Natural killer cell (primary cell): ENCODE measurements around the gene ZNF618. TPM values are rescaled to one million over a fixed set of nuclear protein-coding genes. Genes with fewer than 3 reads are reported as not detected.

Experiments used
- ATAC-seq, 3 donors: fragments of 150-1000 bp in 2 of 3; fragments of 200-7000 bp in 1 of 3; cut with Tn5 transposase; 1 replicate in 1 of 3; 2 replicates in 2 of 3; pipeline ENCODE4 v1.10.0; 2021; ENCODE audit warnings: mild to moderate bottlenecking in 2 of 3, moderate library complexity in 2 of 3
- DNase-seq, 2 donors: peaks; one replicate each; pipeline versions ENCODE4 v3.0.0 to v3.0.0-alpha.2; 2013 to 2021; ENCODE audit warnings: mixed read lengths in 1 of 2
- H3K27ac ChIP-seq: one replicate; pipeline ENCODE4 v1.5.1; 2013; ENCODE audit warnings: mild to moderate bottlenecking, low read length
- H3K27me3 ChIP-seq: one replicate; pipeline ENCODE4 v1.6.1; 2013; ENCODE audit warnings: low read length; ENCODE audit not compliant: control insufficient read depth, insufficient read depth
- H3K36me3 ChIP-seq: one replicate; pipeline ENCODE4 v1.6.1; 2013; ENCODE audit warnings: low read length; ENCODE audit not compliant: control insufficient read depth, insufficient read depth
- H3K4me1 ChIP-seq: one replicate; pipeline ENCODE4 v1.6.1; 2013; ENCODE audit warnings: low read length; ENCODE audit not compliant: control insufficient read depth, insufficient read depth
- H3K4me3 ChIP-seq: one replicate; pipeline ENCODE4 v1.5.1; 2013; ENCODE audit warnings: low read length
- H3K9me3 ChIP-seq: one replicate; pipeline ENCODE4 v1.6.1; 2013; ENCODE audit warnings: low read length; ENCODE audit not compliant: control insufficient read depth, insufficient read depth
- H3K27ac Mint-ChIP-seq, 2 donors: one replicate each; pipeline ENCODE4 v1.8.0; 2022; ENCODE audit warnings: mild to moderate bottlenecking in 2 of 2, mixed read lengths in 2 of 2, moderate library complexity in 1 of 2
- H3K27me3 Mint-ChIP-seq, 2 donors: one replicate each; pipeline ENCODE4 v1.8.0; 2022; ENCODE audit warnings: low read depth in 2 of 2, mixed read lengths in 2 of 2
- H3K36me3 Mint-ChIP-seq: one replicate; pipeline ENCODE4 v1.8.0; 2022; ENCODE audit warnings: mixed read lengths
- H3K4me1 Mint-ChIP-seq, 2 donors: one replicate each; pipeline ENCODE4 v1.8.0; 2022; ENCODE audit warnings: mixed read lengths in 2 of 2
- H3K4me3 Mint-ChIP-seq: one replicate; pipeline ENCODE4 v1.8.0; 2022; ENCODE audit warnings: mild to moderate bottlenecking, moderate library complexity, mixed read lengths
- H3K9me3 Mint-ChIP-seq, 2 donors: one replicate each; pipeline ENCODE4 v1.8.0; 2022; ENCODE audit warnings: mixed read lengths in 2 of 2
- CTCF ChIP-seq: fragments of 200-600 bp; IDR thresholded peaks from one replicate; pipeline ENCODE4 v1.8.0; 2022; ENCODE audit warnings: antibody characterized with exemption
- WGBS: methylation state at CpG from one replicate; pipeline ENCODE4 v1.1.7; 2013; ENCODE audit warnings: missing lambda C conversion rate; ENCODE audit not compliant: insufficient coverage; 5-methylcytosine and 5-hydroxymethylcytosine counted together
- intact Hi-C: fragments of 100-400 bp; cut with micrococcal nuclease; formaldehyde crosslinking; loops from one replicate; pipeline ENCODE4 v1.14.2; 2022
- total RNA-seq, 4 donors: library from RNA; stranded (reverse); fragments of 120-200 nt in 1 of 4; gene quantifications; one replicate each; pipeline versions ENCODE4 v1.2.3 to v1.2.4, GENCODE V29; 2013 to 2022

ZNF618 gene
- total RNA-seq, 3 donors from 2014 or later (not counting 1 experiment from before 2014, with no cell fraction given): 9.2 to 10.7 (median 10.0) TPM

GRCh38 chr9:114053246-114054005 lies 177.3 kb downstream of the ZNF618 start:
- Mint-ChIP-seq H3K27ac (no peak overlapping the region), H3K27me3 (no peaks in the 10 kb centered on the region), H3K9me3 (no peaks in the 10 kb centered on the region), H3K36me3 (no peaks in the 10 kb centered on the region), H3K4me3 (no peak overlapping the region), H3K4me1 (no peaks in the 10 kb centered on the region)
- ATAC-seq (no peak), DNase-seq (no peak)
- Histone ChIP-seq H3K4me1 (no peaks in the 10 kb centered on the region), H3K27ac (no peak overlapping the region), H3K36me3 (peaks cover 6% of the 10 kb centered on the region), H3K4me3 (no peak overlapping the region), H3K9me3 (no peaks in the 10 kb centered on the region), H3K27me3 (no peaks in the 10 kb centered on the region)
- 93% methylated on average over 8 of the region's 8 CpGs for WGBS
- no peak for TF ChIP-seq CTCF
- intact Hi-C loops: no loop called here

GRCh38 chr9:114054191-114054690 lies 178.1 kb downstream of the ZNF618 start:
- H3K36me3 ChIP-seq: peaks cover 3% of the 10 kb centered on the region

GRCh38 chr9:114055061-114055460 lies 179.0 kb downstream of the ZNF618 start:
- H3K4me3 Mint-ChIP-seq: no peak overlapping the region
- H3K9me3 Mint-ChIP-seq: no peaks in the 10 kb centered on the region
- intact Hi-C loops: no loop called here

More at GRCh38 chr9:114054191-114054690, 178.1 kb downstream of the ZNF618 start:
- Histone ChIP-seq H3K4me3 (no peak overlapping the region), H3K27me3 (no peaks in the 10 kb centered on the region), H3K4me1 (no peaks in the 10 kb centered on the region), H3K27ac (no peak overlapping the region), H3K9me3 (no peaks in the 10 kb centered on the region)
- no peak for DNase-seq
- H3K4me3 Mint-ChIP-seq: no peak overlapping the region
- intact Hi-C loops: no loop called here
- H3K36me3 Mint-ChIP-seq: no peaks in the 10 kb centered on the region
- no peak overlapping the region for H3K27ac Mint-ChIP-seq
- 80% methylated on average over 10 of the region's 10 CpGs for WGBS
- no peaks in the 10 kb centered on the region for H3K9me3 Mint-ChIP-seq
- no peaks in the 10 kb centered on the region for H3K27me3 Mint-ChIP-seq
- no peak for TF ChIP-seq CTCF
- ATAC-seq: no peak
- H3K4me1 Mint-ChIP-seq: no peaks in the 10 kb centered on the region

More at GRCh38 chr9:114055061-114055460, 179.0 kb downstream of the ZNF618 start:
- ATAC-seq (no peak), DNase-seq (no peak)
- H3K27me3 Mint-ChIP-seq: no peaks in the 10 kb centered on the region
- TF ChIP-seq CTCF: no peak
- Histone ChIP-seq H3K27me3 (no peaks in the 10 kb centered on the region), H3K9me3 (no peaks in the 10 kb centered on the region), H3K36me3 (no peaks in the 10 kb centered on the region), H3K4me1 (no peaks in the 10 kb centered on the region), H3K27ac (no peak overlapping the region), H3K4me3 (no peak overlapping the region)
- H3K27ac Mint-ChIP-seq: no peak overlapping the region
- H3K36me3 Mint-ChIP-seq: no peaks in the 10 kb centered on the region
- H3K4me1 Mint-ChIP-seq: no peaks in the 10 kb centered on the region
- 92% methylated on average over 18 of the region's 18 CpGs for WGBS
